ENCODE data around the gene FICD.

FICD gene

GRCh38 chr12:108514973-108515814 lies at the start of gene FICD:
FICD (plus strand) TSS chr12:108515277; CDS start chr12:108516973, 1,696 bp downstream.
- H3K27me3 Mint-ChIP-seq: no peaks in the 10 kb centered on the region
- ATAC-seq (peak; percentile 91), DNase-seq (peak; percentile 99)
- H3K4me1 Mint-ChIP-seq: peaks cover 30% of the 10 kb centered on the region
- peaks cover 14% of the 10 kb centered on the region for H3K36me3 Mint-ChIP-seq (ENCODE audit: low read depth)
- peak within 1 kb of the TSS; percentile 87 for H3K4me3 Mint-ChIP-seq
- no peaks in the 10 kb centered on the region for H3K9me3 Mint-ChIP-seq
- H3K27ac Mint-ChIP-seq: peak within 1 kb of the TSS; percentile 91

GRCh38 chr12:108465417-108465816 lies 49.7 kb upstream of the FICD start:
- Mint-ChIP-seq H3K4me3 (no peak overlapping the region), H3K27me3 (peaks cover 12% of the 10 kb centered on the region)

GRCh38 chr12:108468196-108468968 lies 46.7 kb upstream of the FICD start:
- Mint-ChIP-seq H3K36me3 (ENCODE audit: low read depth) (no peaks in the 10 kb centered on the region), H3K27ac (no peak overlapping the region), H3K9me3 (no peaks in the 10 kb centered on the region), H3K27me3 (peaks cover 5% of the 10 kb centered on the region), H3K4me1 (no peaks in the 10 kb centered on the region), H3K4me3 (no peak overlapping the region)
- no peak for DNase-seq
- ATAC-seq: no peak

More at GRCh38 chr12:108465417-108465816, 49.7 kb upstream of the FICD start:
- Mint-ChIP-seq H3K9me3 (no peaks in the 10 kb centered on the region), H3K4me1 (no peaks in the 10 kb centered on the region), H3K36me3 (ENCODE audit: low read depth) (no peaks in the 10 kb centered on the region), H3K27ac (no peak overlapping the region)
- DNase-seq (no peak), ATAC-seq (no peak)

- ATAC-seq (no peak), DNase-seq (no peak)
- Mint-ChIP-seq H3K9me3 (no peaks in the 10 kb centered on the region), H3K27ac (no peak overlapping the region), H3K4me3 (no peak overlapping the region), H3K36me3 (ENCODE audit: low read depth) (no peaks in the 10 kb centered on the region), H3K4me1 (no peaks in the 10 kb centered on the region), H3K27me3 (peaks cover 6% of the 10 kb centered on the region)
Measured at GRCh38 chr12:108473400-108474055, 41.5 kb upstream of the FICD start.

GRCh38 chr12:108475396-108475795 lies 39.7 kb upstream of the FICD start:
- Mint-ChIP-seq H3K36me3 (ENCODE audit: low read depth) (no peaks in the 10 kb centered on the region), H3K27me3 (peaks cover 8% of the 10 kb centered on the region), H3K9me3 (no peaks in the 10 kb centered on the region), H3K27ac (no peak overlapping the region), H3K4me3 (no peak overlapping the region), H3K4me1 (no peaks in the 10 kb centered on the region)
- DNase-seq (no peak), ATAC-seq (no peak)

GRCh38 chr12:108477055-108477880 lies 37.8 kb upstream of the FICD start:
- ATAC-seq (no peak), DNase-seq (no peak)
- no peaks in the 10 kb centered on the region for H3K9me3 Mint-ChIP-seq

GRCh38 chr12:108477881-108478259 lies 37.2 kb upstream of the FICD start:
- H3K9me3 Mint-ChIP-seq: no peaks in the 10 kb centered on the region
- H3K36me3 Mint-ChIP-seq (ENCODE audit: low read depth): no peaks in the 10 kb centered on the region
- H3K27ac Mint-ChIP-seq: no peak overlapping the region
- ATAC-seq (no peak), DNase-seq (no peak)
- H3K27me3 Mint-ChIP-seq: peaks cover 16% of the 10 kb centered on the region
- H3K4me3 Mint-ChIP-seq: no peak overlapping the region
- no peaks in the 10 kb centered on the region for H3K4me1 Mint-ChIP-seq

More at GRCh38 chr12:108477055-108477880, 37.8 kb upstream of the FICD start:
- Mint-ChIP-seq H3K27ac (no peak overlapping the region), H3K36me3 (ENCODE audit: low read depth) (no peaks in the 10 kb centered on the region), H3K4me3 (no peak overlapping the region), H3K27me3 (peaks cover 14% of the 10 kb centered on the region), H3K4me1 (no peaks in the 10 kb centered on the region)

GRCh38 chr12:108478611-108479206 lies 36.4 kb upstream of the FICD start:
- no peaks in the 10 kb centered on the region for H3K4me1 Mint-ChIP-seq
- H3K4me3 Mint-ChIP-seq: no peak overlapping the region
- no peaks in the 10 kb centered on the region for H3K9me3 Mint-ChIP-seq
- no peak overlapping the region for H3K27ac Mint-ChIP-seq
- H3K27me3 Mint-ChIP-seq: peaks cover 19% of the 10 kb centered on the region
- no peaks in the 10 kb centered on the region for H3K36me3 Mint-ChIP-seq (ENCODE audit: low read depth)
- no peak for DNase-seq
- ATAC-seq: no peak

- Mint-ChIP-seq H3K36me3 (ENCODE audit: low read depth) (no peaks in the 10 kb centered on the region), H3K4me3 (no peak overlapping the region), H3K4me1 (no peaks in the 10 kb centered on the region), H3K27me3 (peaks cover 22% of the 10 kb centered on the region), H3K9me3 (no peaks in the 10 kb centered on the region), H3K27ac (no peak overlapping the region)
- DNase-seq: no peak
- peak; percentile 40 for ATAC-seq
Measured at GRCh38 chr12:108479364-108480070, 35.6 kb upstream of the FICD start.

GRCh38 chr12:108482717-108483212 lies 32.3 kb upstream of the FICD start:
- no peak overlapping the region for H3K4me3 Mint-ChIP-seq
- peaks cover 30% of the 10 kb centered on the region for H3K27me3 Mint-ChIP-seq
- H3K27ac Mint-ChIP-seq: no peak overlapping the region
- peaks cover 10% of the 10 kb centered on the region for H3K9me3 Mint-ChIP-seq
- ATAC-seq (no peak), DNase-seq (no peak)
- no peaks in the 10 kb centered on the region for H3K36me3 Mint-ChIP-seq (ENCODE audit: low read depth)
- no peaks in the 10 kb centered on the region for H3K4me1 Mint-ChIP-seq

GRCh38 chr12:108483213-108484059 lies 31.6 kb upstream of the FICD start:
- DNase-seq (no peak), ATAC-seq (no peak)
- H3K9me3 Mint-ChIP-seq: peaks cover 10% of the 10 kb centered on the region
- no peaks in the 10 kb centered on the region for H3K4me1 Mint-ChIP-seq
- no peak overlapping the region for H3K27ac Mint-ChIP-seq
- no peak overlapping the region for H3K4me3 Mint-ChIP-seq
- peaks cover 30% of the 10 kb centered on the region for H3K27me3 Mint-ChIP-seq
- H3K36me3 Mint-ChIP-seq (ENCODE audit: low read depth): no peaks in the 10 kb centered on the region

GRCh38 chr12:108484431-108484830 lies 30.6 kb upstream of the FICD start:
- ATAC-seq (no peak), DNase-seq (no peak)
- Mint-ChIP-seq H3K4me3 (no peak overlapping the region), H3K27ac (no peak overlapping the region), H3K4me1 (no peaks in the 10 kb centered on the region), H3K27me3 (peaks cover 30% of the 10 kb centered on the region), H3K36me3 (ENCODE audit: low read depth) (no peaks in the 10 kb centered on the region), H3K9me3 (peaks cover 10% of the 10 kb centered on the region)

Measured in activated naive CD8-positive, alpha-beta T cell treated with anti-CD3 and anti-CD28 coated beads, Interleukin-2, amount 50 U/mL, for 24 hours (primary cell).